Endodermal cell (in vitro differentiated cells): ENCODE data around the gene GAB2. TPM values are rescaled to one million over a fixed set of nuclear protein-coding genes. Genes with fewer than 3 reads are reported as not detected.

Source experiments
- DNase-seq: peaks from one replicate; pipeline ENCODE4 v3.0.0-alpha.2; 2017
- H3K27ac ChIP-seq: 2 replicates; pipeline ENCODE4 v1.5.1; 2013; ENCODE audit warnings: mild to moderate bottlenecking, low read depth, low read length, moderate library complexity
- H3K27me3 ChIP-seq: 2 replicates; pipeline ENCODE4 v1.6.1; 2013; ENCODE audit warnings: mild to moderate bottlenecking, low read length, moderate library complexity; ENCODE audit not compliant: insufficient read depth, control insufficient read depth, poor library complexity, severe bottlenecking
- H3K36me3 ChIP-seq: 2 replicates; pipeline ENCODE4 v1.7.0; 2013; ENCODE audit warnings: mild to moderate bottlenecking, low read length, moderate library complexity; ENCODE audit not compliant: control insufficient read depth, insufficient read depth
- H3K4me1 ChIP-seq: one replicate; pipeline ENCODE4 v1.7.0; 2013; ENCODE audit warnings: low read length; ENCODE audit not compliant: control insufficient read depth, insufficient read depth
- H3K4me3 ChIP-seq: 2 replicates; pipeline ENCODE4 v1.5.1; 2013; ENCODE audit warnings: mild to moderate bottlenecking, low read length, moderate library complexity
- H3K9ac ChIP-seq: 2 replicates; pipeline ENCODE4 v1.6.1; 2013; ENCODE audit warnings: mild to moderate bottlenecking, low read length, moderate library complexity; ENCODE audit not compliant: poor library complexity, severe bottlenecking; ENCODE audit errors: extremely low read depth
- H3K9me3 ChIP-seq: 2 replicates; pipeline ENCODE4 v1.6.1; 2013; ENCODE audit warnings: mild to moderate bottlenecking, low read length, moderate library complexity; ENCODE audit not compliant: control insufficient read depth
- H3K27ac Mint-ChIP-seq: 2 replicates; pipeline ENCODE4 v1.8.0; 2020; ENCODE audit warnings: mixed read lengths
- H3K27me3 Mint-ChIP-seq: 2 replicates; pipeline ENCODE4 v1.8.0; 2021; ENCODE audit warnings: mild to moderate bottlenecking, mixed read lengths; ENCODE audit not compliant: insufficient read depth
- H3K36me3 Mint-ChIP-seq: 2 replicates; pipeline ENCODE4 v1.8.0; 2020; ENCODE audit warnings: low read depth, mixed read lengths
- H3K4me1 Mint-ChIP-seq: 2 replicates; pipeline ENCODE4 v1.8.0; 2020; ENCODE audit warnings: mixed read lengths
- H3K4me3 Mint-ChIP-seq: 2 replicates; pipeline ENCODE4 v1.8.0; 2020; ENCODE audit warnings: mild to moderate bottlenecking, moderate library complexity, mixed read lengths
- H3K9me3 Mint-ChIP-seq: 2 replicates; pipeline ENCODE4 v1.8.0; 2020; ENCODE audit warnings: mild to moderate bottlenecking, mixed read lengths
- WGBS, 2 experiments: methylation state at CpG; one replicate each; pipeline versions ENCODE4 v1.1.5 to v1.1.7; 2013; ENCODE audit warnings: missing lambda C conversion rate in 2 of 2, mixed read lengths in 1 of 2; ENCODE audit not compliant: insufficient coverage in 1 of 2, insufficient read length in 1 of 2; 5-methylcytosine and 5-hydroxymethylcytosine counted together
- total RNA-seq, 2 donors: library from RNA; stranded (reverse); fragmentation: NEBNext Ultra II Directional in 1 of 2; extraction: Animal tissue kit (Norgen Biotek cat#: 25700) in 1 of 2; gene quantifications; 2 replicates in 1 of 2; 3 replicates in 1 of 2; pipeline ENCODE4 v1.2.1, GENCODE V29; 2021
- TF ChIP-seq, protein P1 (sequence below): fragments of 200-600 bp; sonication (generic); conservative IDR thresholded peaks from 2 replicates; pipeline ENCODE4 v1.5.0; 2021; ENCODE audit warnings: antibody characterized with exemption, mild to moderate bottlenecking

Gene GAB2
- total RNA-seq, 2 donors from 2014 or later: 26.9 to 62.8 TPM

DNA sequence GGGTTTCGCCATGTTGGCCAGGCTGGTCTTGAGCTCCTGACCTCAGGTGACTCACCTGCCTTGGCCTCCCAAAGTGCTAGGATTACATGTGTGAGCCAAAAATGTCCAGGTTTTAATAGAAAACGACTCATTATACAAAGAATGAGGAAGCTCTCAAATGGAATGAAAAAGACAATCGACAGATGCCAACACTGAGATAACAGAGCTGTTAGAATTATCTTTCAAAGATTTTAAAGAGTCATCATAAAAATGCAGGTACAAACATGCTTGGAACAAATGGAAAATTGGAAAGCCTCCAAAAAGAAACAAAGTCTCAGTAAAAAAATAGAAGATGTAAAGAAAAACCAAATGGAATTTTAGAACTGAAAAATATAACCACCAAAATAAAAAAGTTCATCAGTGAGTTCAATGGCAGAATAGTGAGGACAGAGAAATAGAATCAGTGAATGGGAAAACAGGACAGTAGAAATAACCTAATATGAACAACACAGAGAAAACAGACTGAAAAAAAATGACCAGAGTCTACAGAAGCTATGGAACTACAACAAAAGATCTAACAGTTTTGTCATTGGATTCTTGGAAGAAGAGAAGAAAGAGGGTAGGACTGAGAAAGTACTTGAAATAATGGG lies 10.9 kb downstream of the GAB2 start:
- TF ChIP-seq, protein P1, sequence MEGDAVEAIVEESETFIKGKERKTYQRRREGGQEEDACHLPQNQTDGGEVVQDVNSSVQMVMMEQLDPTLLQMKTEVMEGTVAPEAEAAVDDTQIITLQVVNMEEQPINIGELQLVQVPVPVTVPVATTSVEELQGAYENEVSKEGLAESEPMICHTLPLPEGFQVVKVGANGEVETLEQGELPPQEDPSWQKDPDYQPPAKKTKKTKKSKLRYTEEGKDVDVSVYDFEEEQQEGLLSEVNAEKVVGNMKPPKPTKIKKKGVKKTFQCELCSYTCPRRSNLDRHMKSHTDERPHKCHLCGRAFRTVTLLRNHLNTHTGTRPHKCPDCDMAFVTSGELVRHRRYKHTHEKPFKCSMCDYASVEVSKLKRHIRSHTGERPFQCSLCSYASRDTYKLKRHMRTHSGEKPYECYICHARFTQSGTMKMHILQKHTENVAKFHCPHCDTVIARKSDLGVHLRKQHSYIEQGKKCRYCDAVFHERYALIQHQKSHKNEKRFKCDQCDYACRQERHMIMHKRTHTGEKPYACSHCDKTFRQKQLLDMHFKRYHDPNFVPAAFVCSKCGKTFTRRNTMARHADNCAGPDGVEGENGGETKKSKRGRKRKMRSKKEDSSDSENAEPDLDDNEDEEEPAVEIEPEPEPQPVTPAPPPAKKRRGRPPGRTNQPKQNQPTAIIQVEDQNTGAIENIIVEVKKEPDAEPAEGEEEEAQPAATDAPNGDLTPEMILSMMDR: no peak
- Histone ChIP-seq H3K27me3 (no peaks in the 10 kb centered on the region), H3K9ac (no peak overlapping the region), H3K36me3 (peaks cover 56% of the 10 kb centered on the region), H3K27ac (no peak overlapping the region), H3K9me3 (peaks cover 45% of the 10 kb centered on the region), H3K4me3 (no peak overlapping the region), H3K4me1 (no peaks in the 10 kb centered on the region)
- Mint-ChIP-seq H3K36me3 (peaks cover 43% of the 10 kb centered on the region), H3K27me3 (no peaks in the 10 kb centered on the region), H3K9me3 (peaks cover 34% of the 10 kb centered on the region), H3K4me1 (no peaks in the 10 kb centered on the region), H3K27ac (no peak overlapping the region), H3K4me3 (no peak overlapping the region)
- WGBS, 2 experiments: 81 to 90% methylated on average over 3 of the region's 3 CpGs
- no peak for DNase-seq

DNA sequence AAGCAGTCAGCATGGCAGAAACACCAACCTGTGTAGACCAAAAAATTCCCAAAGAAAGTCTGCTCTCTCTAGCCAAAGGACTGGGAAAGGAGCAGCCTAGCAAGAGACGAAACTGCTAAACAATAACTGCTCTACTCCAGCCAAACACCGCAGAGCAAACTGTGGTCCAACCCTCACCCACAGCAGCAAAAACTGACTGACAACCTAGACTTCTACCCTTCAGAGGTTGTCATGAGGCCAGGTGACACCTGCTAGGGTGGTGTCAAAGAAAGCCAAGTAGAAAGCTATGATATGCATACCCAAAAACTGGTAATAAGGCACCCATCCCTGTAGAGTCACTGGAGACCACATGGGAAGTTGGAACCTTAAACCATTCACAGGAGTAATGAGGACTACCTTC lies 11.8 kb downstream of the GAB2 start:
- DNase-seq: no peak
- no peak overlapping the region for H3K4me3 Mint-ChIP-seq
- H3K27me3 ChIP-seq: no peaks in the 10 kb centered on the region
- H3K36me3 ChIP-seq: peaks cover 60% of the 10 kb centered on the region
- H3K27me3 Mint-ChIP-seq: peaks cover 4% of the 10 kb centered on the region
- WGBS, 2 experiments: 96 to 100% methylated on average over 1 to 2 of the region's 2 CpGs
- H3K27ac Mint-ChIP-seq: no peak overlapping the region
- peaks cover 34% of the 10 kb centered on the region for H3K9me3 Mint-ChIP-seq
- peaks cover 36% of the 10 kb centered on the region for H3K9me3 ChIP-seq
- peaks cover 39% of the 10 kb centered on the region for H3K36me3 Mint-ChIP-seq
- H3K9ac ChIP-seq: no peak overlapping the region
- no peak overlapping the region for H3K27ac ChIP-seq
- H3K4me1 Mint-ChIP-seq: no peaks in the 10 kb centered on the region
- TF ChIP-seq, protein P1: no peak
- H3K4me3 ChIP-seq: no peak overlapping the region
- no peaks in the 10 kb centered on the region for H3K4me1 ChIP-seq

DNA sequence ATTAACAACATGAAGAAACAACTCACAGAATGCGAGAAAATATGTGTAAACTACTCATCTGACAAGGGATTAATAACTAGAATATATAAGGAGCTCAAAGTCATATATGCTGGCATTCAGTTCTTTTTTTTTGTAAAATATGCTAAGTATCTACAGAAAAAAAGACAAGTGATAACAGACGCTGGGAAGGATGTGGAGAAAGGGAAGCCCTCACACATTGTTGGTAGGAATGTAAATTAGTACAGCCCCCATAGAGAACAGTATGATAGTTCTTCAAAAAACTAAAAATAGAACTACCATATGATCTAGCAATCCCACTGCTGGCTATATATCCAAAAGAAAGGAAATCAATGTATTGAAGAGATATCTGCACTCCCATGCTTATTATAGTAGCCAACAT lies 13.8 kb downstream of the GAB2 start:
- Histone ChIP-seq H3K4me3 (no peak overlapping the region), H3K9ac (no peak overlapping the region), H3K27ac (no peak overlapping the region), H3K4me1 (no peaks in the 10 kb centered on the region), H3K27me3 (no peaks in the 10 kb centered on the region), H3K36me3 (peaks cover 39% of the 10 kb centered on the region), H3K9me3 (peaks cover 16% of the 10 kb centered on the region)
- Mint-ChIP-seq H3K36me3 (peaks cover 26% of the 10 kb centered on the region), H3K27ac (no peak overlapping the region), H3K4me1 (peaks cover 13% of the 10 kb centered on the region), H3K9me3 (peaks cover 17% of the 10 kb centered on the region), H3K4me3 (no peak overlapping the region), H3K27me3 (peaks cover 4% of the 10 kb centered on the region)
- no peak for DNase-seq
- WGBS, 2 experiments: 100% methylated on average over 1 of the region's 2 CpGs
- TF ChIP-seq, protein P1: no peak
